SK-N-SH (cell line): Measurements from ENCODE around the gene ROBO1.

Experiments used
- CTCF ChIP-seq: fragments of 200-600 bp; sonication (generic); IDR thresholded peaks from 2 replicates; pipeline ENCODE4 v1.6.1; 2017; ENCODE audit warnings: antibody characterized with exemption, mild to moderate bottlenecking, moderate library complexity
- GABPA ChIP-seq: IDR thresholded peaks from 2 replicates; pipeline ENCODE4 v1.4.0; 2012; ENCODE audit warnings: low read depth, mild to moderate bottlenecking
- JUND ChIP-seq: IDR thresholded peaks from 2 replicates; pipeline ENCODE4 v1.4.0; 2012
- NRF1 ChIP-seq: IDR thresholded peaks from 2 replicates; pipeline ENCODE4 v1.6.1; 2012; ENCODE audit warnings: low read depth, mild to moderate bottlenecking, low read length
- RAD21 ChIP-seq: IDR thresholded peaks from 2 replicates; pipeline ENCODE4 v1.6.1; 2012; ENCODE audit warnings: mild to moderate bottlenecking, low read length
- SIN3A ChIP-seq: IDR thresholded peaks from 2 replicates; pipeline ENCODE4 v1.6.1; 2012; ENCODE audit warnings: low read depth, mild to moderate bottlenecking, low read length, moderate library complexity, borderline replicate concordance
- SMC3 ChIP-seq: IDR thresholded peaks from 2 replicates; pipeline ENCODE4 v1.6.1; 2012; ENCODE audit warnings: low read depth, low read length, improper control_type of control experiment
- TAF1 ChIP-seq: IDR thresholded peaks from 2 replicates; pipeline ENCODE4 v1.6.1; 2012; ENCODE audit warnings: low read depth, mild to moderate bottlenecking, low read length, moderate library complexity, borderline replicate concordance
- USF2 ChIP-seq: fragments of 150-350 bp; IDR thresholded peaks from 2 replicates; pipeline ENCODE4 v1.6.1; 2017; ENCODE audit warnings: antibody characterized with exemption, low read length, low read depth, borderline replicate concordance

- TF ChIP-seq TAF1 (no peak), RAD21 (no peak), CTCF (no peak), SIN3A (no peak), USF2 (no peak), JUND (no peak), SMC3 (no peak), NRF1 (no peak), GABPA (no peak)
These were observed 885.5 kb downstream of the ROBO1 start for GRCh38 chr3:78882251-78882650.
